ENCODE results near the gene CFAP52. TPM values are rescaled to one million over a fixed set of nuclear protein-coding genes. Genes with fewer than 3 reads are reported as not detected.

CFAP52 gene
- total RNA-seq (2022; extraction: Qiagen RNA extraction; ENCODE audit: low read depth) = 0.06 TPM in 1 of 5 replicates, not detected in the others

GRCh38 chr17:9576521-9577372 is at the start of gene CFAP52:
TSS of gene CFAP52 (plus strand) at chr17:9576642. CDS start at chr17:9576696, 54 bp downstream.

GRCh38 chr17:9575381-9576101 is 901 bp upstream of the CFAP52 start, which contains the start of gene STX8:
TSS of gene STX8 (minus strand) at chr17:9575820. CDS start at chr17:9575808, 12 bp downstream.

GRCh38 chr17:9644910-9645751 is 68.7 kb downstream of the CFAP52 start, which contains the start of gene USP43:
TSS of gene USP43 (plus strand) at chr17:9645517. CDS start at chr17:9645633, 116 bp downstream.

Other genes starting within 250 kb of the CFAP52 start
- gene STX8, start 822 bp upstream of the CFAP52 start, total RNA-seq (2022; extraction: Qiagen RNA extraction; ENCODE audit: low read depth) = 60.1 to 77.2 TPM (median 63.0 TPM) in 5 replicates
- gene USP43, start 68.9 kb downstream of the CFAP52 start, total RNA-seq (2022; extraction: Qiagen RNA extraction; ENCODE audit: low read depth) = 4.4 to 5.9 TPM (median 5.1 TPM) in 5 replicates
- gene DHRS7C, start 214.9 kb downstream of the CFAP52 start, total RNA-seq (2022; extraction: Qiagen RNA extraction; ENCODE audit: low read depth) = not detected in 5 replicates
- not detected in 5 replicates for gene GSG1L2, start 245.4 kb downstream of the CFAP52 start, total RNA-seq (2022; extraction: Qiagen RNA extraction; ENCODE audit: low read depth)
- gene GLP2R, start 249.3 kb downstream of the CFAP52 start, total RNA-seq (2022; extraction: Qiagen RNA extraction; ENCODE audit: low read depth) = 8.2 to 19.9 TPM (median 11.0 TPM) in 5 replicates